Mucosa of rectum (tissue), 2 donors: ENCODE data around the gene APBA2.

Experiments
- H3K27ac ChIP-seq, 2 donors: one replicate each; pipeline ENCODE4 v1.7.0; 2013; ENCODE audit warnings: inconsistent platforms in 2 of 2, low read depth in 2 of 2, low read length in 2 of 2
- H3K27me3 ChIP-seq, 2 donors: one replicate each; pipeline ENCODE4 v1.7.0; 2013; ENCODE audit warnings: low read length in 2 of 2; ENCODE audit not compliant: control insufficient read depth in 2 of 2, insufficient read depth in 2 of 2
- H3K36me3 ChIP-seq, 2 donors: one replicate each; pipeline ENCODE4 v1.7.0; 2013; ENCODE audit warnings: low read length in 2 of 2; ENCODE audit not compliant: control insufficient read depth in 2 of 2, insufficient read depth in 2 of 2
- H3K4me1 ChIP-seq, 2 donors: one replicate each; pipeline ENCODE4 v1.7.0; 2013; ENCODE audit warnings: low read length in 2 of 2, mild to moderate bottlenecking in 1 of 2; ENCODE audit not compliant: control insufficient read depth in 2 of 2, insufficient read depth in 2 of 2
- H3K4me3 ChIP-seq, 2 donors: one replicate each; pipeline ENCODE4 v1.7.0; 2013; ENCODE audit warnings: low read length in 2 of 2
- H3K9ac ChIP-seq, 2 donors: one replicate each; pipeline ENCODE4 v1.7.0; 2013; ENCODE audit warnings: low read length in 2 of 2, low read depth in 1 of 2, mild to moderate bottlenecking in 1 of 2
- H3K9me3 ChIP-seq, 2 donors: one replicate each; pipeline ENCODE4 v1.7.0; 2013; ENCODE audit warnings: low read length in 2 of 2; ENCODE audit not compliant: control insufficient read depth in 2 of 2
- donor health status: healthy.
- donor health status: Normal muscosa, but diverticular disease.

APBA2 gene

GRCh38 chr15:29115093-29115991 lies 229.6 kb downstream of the APBA2 start:
- Histone ChIP-seq H3K9ac (no peak overlapping the region), H3K27ac (no peak overlapping the region), H3K4me3 (peak overlapping the region in 1 of 2 donors; percentile 3), H3K27me3 (peaks cover 0 to 4% of the 10 kb centered on the region in 2 donors), H3K9me3 (no peaks in the 10 kb centered on the region), H3K4me1 (no peaks in the 10 kb centered on the region), H3K36me3 (no peaks in the 10 kb centered on the region)

GRCh38 chr15:29116970-29117700 lies 231.4 kb downstream of the APBA2 start:
- H3K9ac ChIP-seq, result no peak overlapping the region
- H3K4me3 ChIP-seq, result no peak overlapping the region
- H3K9me3 ChIP-seq, result no peaks in the 10 kb centered on the region
- no peaks in the 10 kb centered on the region for H3K4me1 ChIP-seq
- H3K36me3 ChIP-seq, result no peaks in the 10 kb centered on the region
- H3K27me3 ChIP-seq, result peaks cover 0 to 4% of the 10 kb centered on the region in 2 donors
- no peak overlapping the region for H3K27ac ChIP-seq

- H3K27me3 ChIP-seq, result peaks cover 0 to 4% of the 10 kb centered on the region in 2 donors
- no peak overlapping the region for H3K4me3 ChIP-seq
- no peak overlapping the region for H3K27ac ChIP-seq
- no peaks in the 10 kb centered on the region for H3K9me3 ChIP-seq
- no peak overlapping the region for H3K9ac ChIP-seq
- H3K4me1 ChIP-seq, result no peaks in the 10 kb centered on the region
- H3K36me3 ChIP-seq, result no peaks in the 10 kb centered on the region
These were observed 232.0 kb downstream of the APBA2 start for GRCh38 chr15:29117778-29118177.

GRCh38 chr15:29119847-29120246 lies 234.1 kb downstream of the APBA2 start:
- H3K36me3 ChIP-seq, result no peaks in the 10 kb centered on the region
- H3K9me3 ChIP-seq, result no peaks in the 10 kb centered on the region
- no peak overlapping the region for H3K4me3 ChIP-seq
- no peak overlapping the region for H3K9ac ChIP-seq
- H3K27me3 ChIP-seq, result no peaks in the 10 kb centered on the region
- no peak overlapping the region for H3K27ac ChIP-seq
- H3K4me1 ChIP-seq, result no peaks in the 10 kb centered on the region

- no peaks in the 10 kb centered on the region for H3K9me3 ChIP-seq
- no peaks in the 10 kb centered on the region for H3K36me3 ChIP-seq
- no peak overlapping the region for H3K9ac ChIP-seq
- H3K4me1 ChIP-seq, result no peaks in the 10 kb centered on the region
- no peak overlapping the region for H3K27ac ChIP-seq
- no peaks in the 10 kb centered on the region for H3K27me3 ChIP-seq
- H3K4me3 ChIP-seq, result no peak overlapping the region
These were observed 235.0 kb downstream of the APBA2 start for GRCh38 chr15:29120593-29121368.

DNA sequence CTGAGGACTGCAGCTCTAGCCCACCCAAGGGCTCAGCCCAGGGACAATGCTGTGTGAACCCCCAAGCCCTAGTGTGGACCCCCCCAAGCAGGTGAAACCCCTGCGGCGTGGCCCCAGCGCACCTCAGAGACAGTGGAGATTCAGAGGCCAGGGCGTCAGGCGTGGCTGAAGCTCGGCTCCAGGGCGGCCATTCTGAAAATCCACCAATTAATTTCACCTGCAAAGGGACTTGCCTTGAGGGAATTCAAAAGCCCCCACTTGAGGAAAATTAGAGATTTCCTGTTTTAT lies 235.5 kb downstream of the APBA2 start:
- Histone ChIP-seq H3K27me3 (no peaks in the 10 kb centered on the region), H3K4me1 (no peaks in the 10 kb centered on the region), H3K4me3 (no peak overlapping the region), H3K9me3 (no peaks in the 10 kb centered on the region), H3K9ac (no peak overlapping the region), H3K27ac (no peak overlapping the region), H3K36me3 (no peaks in the 10 kb centered on the region)

DNA sequence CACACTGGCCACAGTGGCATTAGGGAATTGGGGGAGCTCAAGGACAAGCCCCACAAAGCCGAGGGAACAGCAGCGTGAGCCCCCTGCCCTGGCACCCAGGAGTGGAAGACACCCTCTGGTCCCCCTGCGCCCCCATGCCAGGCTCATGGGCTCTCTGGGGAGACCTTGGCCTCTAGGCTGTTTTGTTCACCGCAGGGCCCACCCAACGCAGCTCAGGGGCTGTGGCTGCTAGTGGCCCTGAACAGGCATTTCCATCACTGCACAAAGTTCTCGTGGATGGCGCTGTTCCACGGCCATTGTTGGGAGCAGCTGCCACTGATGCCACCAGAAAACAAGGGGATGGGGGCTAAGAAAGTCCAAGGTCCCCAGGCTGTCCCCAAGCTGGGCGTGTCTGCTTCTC lies 236.1 kb downstream of the APBA2 start:
- H3K9me3 ChIP-seq, result no peaks in the 10 kb centered on the region
- H3K9ac ChIP-seq, result no peak overlapping the region
- no peaks in the 10 kb centered on the region for H3K4me1 ChIP-seq
- no peaks in the 10 kb centered on the region for H3K27me3 ChIP-seq
- H3K36me3 ChIP-seq, result no peaks in the 10 kb centered on the region
- H3K4me3 ChIP-seq, result no peak overlapping the region
- H3K27ac ChIP-seq, result no peak overlapping the region

- no peak overlapping the region for H3K4me3 ChIP-seq
- no peak overlapping the region for H3K27ac ChIP-seq
- H3K9ac ChIP-seq, result no peak overlapping the region
- H3K27me3 ChIP-seq, result no peaks in the 10 kb centered on the region
- no peaks in the 10 kb centered on the region for H3K4me1 ChIP-seq
- H3K36me3 ChIP-seq, result no peaks in the 10 kb centered on the region
- no peaks in the 10 kb centered on the region for H3K9me3 ChIP-seq
These were observed 236.7 kb downstream of the APBA2 start for GRCh38 chr15:29122506-29122905.

GRCh38 chr15:29123171-29123570 lies 237.4 kb downstream of the APBA2 start:
- H3K27me3 ChIP-seq, result no peaks in the 10 kb centered on the region
- H3K36me3 ChIP-seq, result no peaks in the 10 kb centered on the region
- H3K4me3 ChIP-seq, result no peak overlapping the region
- no peak overlapping the region for H3K9ac ChIP-seq
- H3K27ac ChIP-seq, result no peak overlapping the region
- no peaks in the 10 kb centered on the region for H3K4me1 ChIP-seq
- H3K9me3 ChIP-seq, result no peaks in the 10 kb centered on the region

GRCh38 chr15:29123991-29124390 lies 238.2 kb downstream of the APBA2 start:
- Histone ChIP-seq H3K9ac (no peak overlapping the region), H3K4me1 (no peaks in the 10 kb centered on the region), H3K9me3 (no peaks in the 10 kb centered on the region), H3K4me3 (no peak overlapping the region), H3K27ac (no peak overlapping the region), H3K27me3 (no peaks in the 10 kb centered on the region), H3K36me3 (no peaks in the 10 kb centered on the region)
